PFSK-1 (cell line): ENCODE results near the gene COL19A1.

ENCODE experiments used
- FOXP2 ChIP-seq: optimal IDR thresholded peaks from 2 replicates; pipeline ENCODE3; 2011; ENCODE audit warnings: borderline replicate concordance, control low read depth, inconsistent platforms; ENCODE audit not compliant: insufficient read depth; ENCODE audit errors: extremely low read length, extremely low read depth
- POLR2AphosphoS5 ChIP-seq: IDR thresholded peaks from 2 replicates; pipeline ENCODE4 v1.6.1; 2012; ENCODE audit warnings: low read depth, mild to moderate bottlenecking, control low read depth, low read length, moderate library complexity
- SIN3A ChIP-seq: IDR thresholded peaks from 2 replicates; pipeline ENCODE4 v1.6.1; 2012; ENCODE audit warnings: mild to moderate bottlenecking, low read length, moderate library complexity, borderline replicate concordance; ENCODE audit not compliant: insufficient read depth
- TAF1 ChIP-seq: IDR thresholded peaks from 2 replicates; pipeline ENCODE4 v1.6.1; 2012; ENCODE audit warnings: low read length, control low read depth, borderline replicate concordance; ENCODE audit not compliant: insufficient read depth

DNA sequence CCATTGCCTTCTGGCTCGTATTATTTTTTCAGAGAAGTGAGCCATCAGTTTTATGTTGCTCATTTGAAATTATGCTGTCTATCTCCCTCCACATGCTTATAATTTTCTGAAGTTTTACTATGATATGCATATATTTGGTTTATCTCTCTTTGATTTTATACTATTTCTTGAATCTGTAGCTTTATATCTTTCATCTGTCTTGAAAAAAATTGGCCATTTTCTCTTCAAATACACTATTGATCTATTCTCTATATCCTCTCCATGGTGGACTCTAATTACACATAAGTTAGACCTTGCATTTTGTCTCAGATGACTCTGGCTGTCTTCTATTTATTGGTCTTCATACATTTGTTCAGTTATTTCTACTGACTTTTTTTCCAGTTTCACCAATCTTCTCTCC is 13.7 kb upstream of the COL19A1 start:
- TF ChIP-seq POLR2AphosphoS5 (no peak), SIN3A (no peak), TAF1 (no peak), FOXP2 (no peak)
